Trophoblast cell (in vitro differentiated cells and primary cell): ENCODE data around the gene DNAI7.

Source experiments
- DNase-seq, 2 donors: peaks; one replicate each; pipeline ENCODE4 v3.0.0-alpha.2; 2016
- H2AFZ ChIP-seq: 2 replicates; pipeline ENCODE4 v1.6.1; 2013; ENCODE audit warnings: low read length, moderate library complexity, mild to moderate bottlenecking; ENCODE audit not compliant: insufficient read depth, poor library complexity
- H2AK5ac ChIP-seq: 2 replicates; pipeline ENCODE4 v1.6.1; 2013; ENCODE audit warnings: mild to moderate bottlenecking, low read length
- H2BK120ac ChIP-seq: 2 replicates; pipeline ENCODE4 v1.6.1; 2013; ENCODE audit warnings: low read length, mild to moderate bottlenecking, moderate library complexity; ENCODE audit not compliant: insufficient read depth, poor library complexity
- H2BK12ac ChIP-seq: 2 replicates; pipeline ENCODE4 v1.6.1; 2013; ENCODE audit warnings: mild to moderate bottlenecking, low read length, moderate library complexity
- H2BK5ac ChIP-seq: 2 replicates; pipeline ENCODE4 v1.6.1; 2013; ENCODE audit warnings: low read length, low read depth, moderate library complexity, mild to moderate bottlenecking; ENCODE audit not compliant: poor library complexity
- H3K14ac ChIP-seq: 2 replicates; pipeline ENCODE4 v1.6.1; 2013; ENCODE audit warnings: mild to moderate bottlenecking, low read length
- H3K18ac ChIP-seq: 2 replicates; pipeline ENCODE4 v1.6.1; 2013; ENCODE audit warnings: mild to moderate bottlenecking, low read length
- H3K23ac ChIP-seq: 2 replicates; pipeline ENCODE4 v1.6.1; 2013; ENCODE audit warnings: low read length
- H3K27ac ChIP-seq: 2 replicates; pipeline ENCODE4 v1.5.1; 2013; ENCODE audit warnings: low read depth, mild to moderate bottlenecking, inconsistent platforms, low read length, moderate library complexity
- H3K27me3 ChIP-seq: 2 replicates; pipeline ENCODE4 v1.6.1; 2013; ENCODE audit warnings: inconsistent platforms, mild to moderate bottlenecking, low read length, moderate library complexity; ENCODE audit not compliant: insufficient read depth
- H3K36me3 ChIP-seq, 2 experiments: 1 replicate in 1 of 2; 2 replicates in 1 of 2; pipeline ENCODE4 v1.6.1; 2013; ENCODE audit warnings: low read length in 2 of 2, mild to moderate bottlenecking in 2 of 2, moderate library complexity in 1 of 2; ENCODE audit not compliant: insufficient read depth in 2 of 2, control insufficient read depth in 1 of 2
- H3K4ac ChIP-seq: 2 replicates; pipeline ENCODE4 v1.6.1; 2013; ENCODE audit warnings: low read depth, mild to moderate bottlenecking, low read length, moderate library complexity
- H3K4me1 ChIP-seq, 2 experiments: 1 replicate in 1 of 2; 2 replicates in 1 of 2; pipeline ENCODE4 v1.6.1; 2013; ENCODE audit warnings: low read length in 2 of 2, mild to moderate bottlenecking in 2 of 2, moderate library complexity in 1 of 2; ENCODE audit not compliant: insufficient read depth in 2 of 2, control insufficient read depth in 1 of 2
- H3K4me2 ChIP-seq: 2 replicates; pipeline ENCODE4 v1.6.1; 2013; ENCODE audit warnings: inconsistent platforms, mild to moderate bottlenecking, low read length, moderate library complexity
- H3K4me3 ChIP-seq: 2 replicates; pipeline ENCODE4 v1.5.1; 2013; ENCODE audit warnings: mild to moderate bottlenecking, low read depth, low read length, inconsistent platforms
- H3K79me1 ChIP-seq: one replicate; pipeline ENCODE4 v1.6.1; 2013; ENCODE audit warnings: low read length
- H3K79me2 ChIP-seq: 2 replicates; pipeline ENCODE4 v1.6.1; 2013; ENCODE audit warnings: low read length, mild to moderate bottlenecking; ENCODE audit not compliant: control insufficient read depth, insufficient read depth, poor library complexity
- H3K9ac ChIP-seq: 2 replicates; pipeline ENCODE4 v1.6.1; 2013; ENCODE audit warnings: mild to moderate bottlenecking, low read length
- H3K9me3 ChIP-seq: 2 replicates; pipeline ENCODE4 v1.6.1; 2013; ENCODE audit warnings: low read depth, mild to moderate bottlenecking, control low read depth, inconsistent platforms, low read length; ENCODE audit not compliant: insufficient read depth
- H4K12ac ChIP-seq: 2 replicates; pipeline ENCODE4 v1.6.1; 2013; ENCODE audit warnings: low read depth, mild to moderate bottlenecking, low read length, moderate library complexity
- H4K8ac ChIP-seq: 2 replicates; pipeline ENCODE4 v1.6.1; 2013; ENCODE audit warnings: low read depth, mild to moderate bottlenecking, low read length, moderate library complexity
- H4K91ac ChIP-seq: one replicate; pipeline ENCODE4 v1.6.1; 2013; ENCODE audit warnings: low read depth, mild to moderate bottlenecking, low read length, moderate library complexity
- whole genome bisulfite sequencing: extraction: QIAGEN DNeasy Blood & Tissue Kit; methylation state at CpG from one replicate; pipeline ENCODE4 v1.1.7; 2013; ENCODE audit warnings: missing lambda C conversion rate; ENCODE audit not compliant: insufficient read length, insufficient coverage; ENCODE audit errors: extremely low coverage; 5-methylcytosine and 5-hydroxymethylcytosine counted together

DNAI7 gene

DNA sequence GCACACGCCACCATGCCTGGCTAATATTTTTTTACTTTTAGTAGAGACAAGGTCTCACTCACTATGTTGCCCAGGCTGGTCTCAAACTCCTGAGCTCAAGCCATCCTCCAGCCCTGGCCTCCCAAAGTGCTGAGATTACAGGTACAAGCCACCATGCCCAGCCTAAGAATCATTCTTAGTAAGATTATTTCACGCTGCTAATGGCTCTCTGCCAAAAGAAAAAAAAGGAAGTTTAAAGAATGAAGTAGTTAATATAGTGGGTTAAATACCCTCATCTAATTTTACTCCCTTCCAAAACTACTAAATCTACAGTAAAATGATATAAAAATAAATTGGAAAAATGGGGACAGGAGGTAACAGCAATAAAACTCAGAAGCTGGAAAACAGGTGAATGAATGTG, 2.6 kb upstream of the DNAI7 start:
- Histone ChIP-seq H3K36me3 (no peaks in the 10 kb centered on the region), H3K79me1 (peaks cover 4% of the 10 kb centered on the region), H3K4me3 (no peak overlapping the region), H2BK120ac (no peak overlapping the region), H3K27me3 (no peaks in the 10 kb centered on the region), H3K4me2 (no peak overlapping the region), H3K4me1 (peaks cover 2 to 3% of the 10 kb centered on the region in 2 experiments), H2BK5ac (no peak overlapping the region), H3K9ac (no peak overlapping the region), H3K27ac (no peak overlapping the region), H3K14ac (no peak overlapping the region), H4K91ac (no peak overlapping the region), H2AK5ac (no peak overlapping the region), H3K4ac (no peak overlapping the region), H2BK12ac (no peak overlapping the region), H3K79me2 (peaks cover 2% of the 10 kb centered on the region), H3K9me3 (no peaks in the 10 kb centered on the region), H4K12ac (no peak overlapping the region), H4K8ac (no peak overlapping the region), H2AFZ (no peak overlapping the region), H3K18ac (no peak overlapping the region), H3K23ac (no peak overlapping the region)
- DNase-seq: no peak
- WGBS: no CpG with 5 or more reads among the region's 2 CpGs

DNA sequence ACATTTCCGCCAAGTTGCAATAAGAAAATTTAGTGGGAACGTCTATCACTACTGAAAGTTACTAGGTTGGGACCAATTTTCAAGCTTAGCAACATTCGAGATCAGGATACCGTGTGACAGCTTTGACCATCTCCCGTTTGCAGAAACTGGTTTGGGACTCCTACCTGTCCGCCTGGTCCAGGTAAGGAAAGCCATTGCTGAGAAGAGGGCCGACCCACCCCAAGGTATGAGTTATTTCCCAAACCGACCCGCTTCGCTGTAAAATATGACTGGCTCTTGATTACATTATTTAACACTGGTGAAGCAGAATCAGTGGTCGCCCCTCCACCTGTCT, 271 bp downstream of the DNAI7 start:
- Histone ChIP-seq H3K27ac (no peak overlapping the region), H2BK12ac (no peak overlapping the region), H2BK5ac (no peak overlapping the region), H3K79me1 (peaks cover 4% of the 10 kb centered on the region), H4K12ac (no peak overlapping the region), H3K18ac (no peak overlapping the region), H3K79me2 (peaks cover 2% of the 10 kb centered on the region), H3K4ac (no peak overlapping the region), H3K4me1 (peaks cover 2 to 3% of the 10 kb centered on the region in 2 experiments), H3K23ac (no peak overlapping the region), H3K9me3 (no peaks in the 10 kb centered on the region), H3K4me2 (peak overlapping the region; percentile 95), H3K36me3 (no peaks in the 10 kb centered on the region), H2AK5ac (no peak overlapping the region), H2AFZ (peak overlapping the region; percentile 26), H3K9ac (peak overlapping the region; percentile 57), H3K14ac (no peak overlapping the region), H3K27me3 (no peaks in the 10 kb centered on the region), H4K8ac (no peak overlapping the region), H4K91ac (no peak overlapping the region), H2BK120ac (no peak overlapping the region), H3K4me3 (peak overlapping the region; percentile 72)
- no peak for DNase-seq
- no CpG with 5 or more reads among the region's 11 CpGs for WGBS

DNA sequence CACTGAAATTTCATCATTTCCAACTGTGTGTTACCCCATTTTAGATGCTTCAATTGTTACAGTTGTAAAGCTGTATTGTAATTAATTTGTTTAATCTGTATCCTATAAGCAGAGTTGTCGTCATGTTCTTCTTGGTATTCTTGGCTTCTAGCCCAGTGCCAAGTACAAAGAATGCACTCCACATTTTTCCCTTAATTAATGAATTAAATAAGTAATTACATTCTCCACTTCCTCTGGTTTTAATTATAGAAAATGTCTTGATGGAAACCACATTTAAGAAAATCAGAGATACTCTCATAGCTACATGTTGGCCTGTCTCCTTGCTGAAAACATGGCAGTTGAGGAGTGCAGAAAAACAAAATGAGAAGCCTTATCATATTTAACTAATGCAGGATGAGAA, 746 bp downstream of the DNAI7 start:
- no peak overlapping the region for H2AK5ac ChIP-seq
- no peak overlapping the region for H3K4ac ChIP-seq
- H3K9me3 ChIP-seq: no peaks in the 10 kb centered on the region
- no peak overlapping the region for H4K12ac ChIP-seq
- no peak overlapping the region for H3K4me2 ChIP-seq
- peaks cover 2% of the 10 kb centered on the region for H3K79me2 ChIP-seq
- H3K23ac ChIP-seq: no peak overlapping the region
- H3K27ac ChIP-seq: no peak overlapping the region
- no CpG with 5 or more reads among the region's 1 CpG for WGBS
- H4K91ac ChIP-seq: no peak overlapping the region
- DNase-seq: no peak
- no peak overlapping the region for H2BK5ac ChIP-seq
- H3K14ac ChIP-seq: no peak overlapping the region
- no peak overlapping the region for H4K8ac ChIP-seq
- H2AFZ ChIP-seq: no peak overlapping the region
- H3K27me3 ChIP-seq: no peaks in the 10 kb centered on the region
- no peak overlapping the region for H3K9ac ChIP-seq
- no peak overlapping the region for H2BK12ac ChIP-seq
- H3K4me3 ChIP-seq: no peak overlapping the region
- H3K79me1 ChIP-seq: peaks cover 4% of the 10 kb centered on the region
- H3K18ac ChIP-seq: no peak overlapping the region
- no peak overlapping the region for H2BK120ac ChIP-seq
- peaks cover 2 to 3% of the 10 kb centered on the region in 2 experiments for H3K4me1 ChIP-seq
- no peaks in the 10 kb centered on the region for H3K36me3 ChIP-seq

DNA sequence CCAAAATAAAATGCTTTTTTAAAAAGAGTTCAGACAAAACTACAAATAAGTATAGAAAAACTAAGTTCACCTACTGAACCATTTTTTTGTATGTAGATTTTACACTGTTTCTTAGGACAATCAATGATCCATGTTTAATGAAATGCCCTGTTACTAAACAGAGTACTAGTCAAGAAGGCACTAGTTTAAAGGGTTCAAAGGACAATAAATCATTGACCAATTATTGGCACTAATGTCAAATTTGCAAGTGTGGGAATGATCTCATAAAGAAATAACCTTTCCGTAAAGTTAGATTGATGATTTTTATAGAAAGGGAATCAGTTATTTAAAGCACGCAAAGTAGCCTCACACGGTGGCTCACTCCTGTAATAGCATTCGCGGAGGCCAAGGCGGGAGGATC, 4.2 kb downstream of the DNAI7 start:
- H3K36me3 ChIP-seq: no peaks in the 10 kb centered on the region
- H2BK12ac ChIP-seq: no peak overlapping the region
- peaks cover 4% of the 10 kb centered on the region for H3K79me1 ChIP-seq
- no peaks in the 10 kb centered on the region for H3K27me3 ChIP-seq
- no peak overlapping the region for H3K14ac ChIP-seq
- no CpG with 5 or more reads among the region's 6 CpGs for WGBS
- no peak overlapping the region for H4K8ac ChIP-seq
- H2AFZ ChIP-seq: no peak overlapping the region
- H4K12ac ChIP-seq: no peak overlapping the region
- H2AK5ac ChIP-seq: no peak overlapping the region
- H3K9ac ChIP-seq: no peak overlapping the region
- no peak overlapping the region for H3K23ac ChIP-seq
- no peak overlapping the region for H2BK120ac ChIP-seq
- no peak for DNase-seq
- no peak overlapping the region for H4K91ac ChIP-seq
- H3K79me2 ChIP-seq: peaks cover 2% of the 10 kb centered on the region
- no peak overlapping the region for H2BK5ac ChIP-seq
- H3K4ac ChIP-seq: no peak overlapping the region
- H3K9me3 ChIP-seq: no peaks in the 10 kb centered on the region
- no peak overlapping the region for H3K18ac ChIP-seq
- no peak overlapping the region for H3K4me3 ChIP-seq
- H3K4me2 ChIP-seq: no peak overlapping the region
- peaks cover 2 to 3% of the 10 kb centered on the region in 2 experiments for H3K4me1 ChIP-seq
- no peak overlapping the region for H3K27ac ChIP-seq
